T-cell (primary cell): ENCODE measurements around the gene PGAP3. TPM values are rescaled to one million over a fixed set of nuclear protein-coding genes. Genes with fewer than 3 reads are reported as not detected.

Experiments
- ATAC-seq, 4 experiments: fragments of 200-7000 bp in 3 of 4; fragments of 150-1000 bp in 1 of 4; cut with Tn5 transposase; replicated peaks in 1 of 4; 1 replicate in 3 of 4; 2 replicates in 1 of 4; pipeline ENCODE4 v1.10.0; 2021; ENCODE audit warnings: moderate library complexity in 3 of 4, mild to moderate bottlenecking in 2 of 4, moderate number of reproducible peaks in 1 of 4
- CTCF ChIA-PET, 2 donors: fragments of 300-600 bp; sonication (Branson Sonifier 250); formaldehyde crosslinking; loops; one replicate each; lab custom pipeline; 2022; ENCODE audit warnings: antibody characterized with exemption in 2 of 2; lab: Charles Lee
- POLR2A ChIA-PET, 2 donors: fragments of 300-600 bp; sonication (Branson Sonifier 250); formaldehyde crosslinking; loops; one replicate each; lab custom pipeline; 2022; ENCODE audit warnings: antibody characterized with exemption in 2 of 2; lab: Charles Lee
- DNase-seq, 35 experiments: peaks; one replicate each; pipeline versions ENCODE4 v3.0.0 to v3.0.0-alpha.2; 2013 to 2023
- H3K27ac ChIP-seq: one replicate; pipeline ENCODE4 v1.5.1; 2013; ENCODE audit warnings: low read length
- H3K27me3 ChIP-seq, 2 experiments: replicated peaks in 1 of 2; 1 replicate in 1 of 2; 2 replicates in 1 of 2; pipeline versions ENCODE4 v1.6.1 to v1.7.0; 2013; ENCODE audit warnings: low read length in 1 of 2, mixed read lengths in 1 of 2; ENCODE audit not compliant: control insufficient read depth in 2 of 2, insufficient read depth in 2 of 2; ENCODE audit errors: extremely low read depth in 1 of 2
- H3K36me3 ChIP-seq, 2 donors: 1 replicate in 1 of 2; 2 replicates in 1 of 2; pipeline versions ENCODE4 v1.6.1 to v1.7.0; 2013; ENCODE audit warnings: low read length in 1 of 2; ENCODE audit not compliant: control insufficient read depth in 2 of 2, insufficient read depth in 1 of 2; ENCODE audit errors: extremely low read depth in 1 of 2
- H3K4me1 ChIP-seq, 2 experiments: 1 replicate in 1 of 2; 2 replicates in 1 of 2; pipeline versions ENCODE4 v1.6.1 to v1.7.0; 2013; ENCODE audit warnings: low read length in 2 of 2, mixed read lengths in 1 of 2; ENCODE audit not compliant: insufficient read depth in 2 of 2, control insufficient read depth in 1 of 2; ENCODE audit errors: extremely low read depth in 1 of 2
- H3K4me3 ChIP-seq, 2 donors: 1 replicate in 1 of 2; 2 replicates in 1 of 2; pipeline versions ENCODE4 v1.5.1 to v1.7.0; 2013; ENCODE audit warnings: mild to moderate bottlenecking in 2 of 2, low read length in 1 of 2, moderate library complexity in 1 of 2; ENCODE audit not compliant: control insufficient read depth in 1 of 2; ENCODE audit errors: extremely low read depth in 1 of 2
- H3K9me3 ChIP-seq: 2 replicates; pipeline ENCODE4 v1.7.0; 2013
- H3K27ac Mint-ChIP-seq, 2 donors: one replicate each; pipeline ENCODE4 v1.8.0; 2020 to 2021; ENCODE audit warnings: mild to moderate bottlenecking in 2 of 2, mixed read lengths in 2 of 2
- H3K27me3 Mint-ChIP-seq, 2 donors: one replicate each; pipeline ENCODE4 v1.8.0; 2021 to 2022; ENCODE audit warnings: mixed read lengths in 2 of 2
- H3K36me3 Mint-ChIP-seq: one replicate; pipeline ENCODE4 v1.8.0; 2021; ENCODE audit warnings: mixed read lengths
- H3K4me1 Mint-ChIP-seq, 3 donors: one replicate each; pipeline ENCODE4 v1.8.0; 2020 to 2022; ENCODE audit warnings: mixed read lengths in 3 of 3, mild to moderate bottlenecking in 1 of 3
- H3K4me3 Mint-ChIP-seq, 3 donors: one replicate each; pipeline ENCODE4 v1.8.0; 2020 to 2022; ENCODE audit warnings: mild to moderate bottlenecking in 3 of 3, mixed read lengths in 3 of 3, moderate library complexity in 3 of 3
- H3K9me3 Mint-ChIP-seq, 3 donors: one replicate each; pipeline ENCODE4 v1.8.0; 2020 to 2022; ENCODE audit warnings: mixed read lengths in 3 of 3
- WGBS: methylation state at CpG from one replicate; pipeline ENCODE4 v1.1.5; 2013; ENCODE audit warnings: missing lambda C conversion rate; ENCODE audit not compliant: insufficient coverage; 5-methylcytosine and 5-hydroxymethylcytosine counted together
- total RNA-seq, 35 experiments: library from RNA in 6 of 35; stranded (reverse) in 6 of 35; fragments of 120-200 nt in 1 of 35; gene quantifications; one replicate each; pipeline versions ENCODE4 v1.2.1 to v1.2.4 and lab custom pipeline; 2013 to 2026

PGAP3 gene
- total RNA-seq, 5 donors from 2014 or later (not counting 1 experiment from before 2014, with no cell fraction given), result 27.9 to 34.3 (median 31.7) TPM

DNA sequence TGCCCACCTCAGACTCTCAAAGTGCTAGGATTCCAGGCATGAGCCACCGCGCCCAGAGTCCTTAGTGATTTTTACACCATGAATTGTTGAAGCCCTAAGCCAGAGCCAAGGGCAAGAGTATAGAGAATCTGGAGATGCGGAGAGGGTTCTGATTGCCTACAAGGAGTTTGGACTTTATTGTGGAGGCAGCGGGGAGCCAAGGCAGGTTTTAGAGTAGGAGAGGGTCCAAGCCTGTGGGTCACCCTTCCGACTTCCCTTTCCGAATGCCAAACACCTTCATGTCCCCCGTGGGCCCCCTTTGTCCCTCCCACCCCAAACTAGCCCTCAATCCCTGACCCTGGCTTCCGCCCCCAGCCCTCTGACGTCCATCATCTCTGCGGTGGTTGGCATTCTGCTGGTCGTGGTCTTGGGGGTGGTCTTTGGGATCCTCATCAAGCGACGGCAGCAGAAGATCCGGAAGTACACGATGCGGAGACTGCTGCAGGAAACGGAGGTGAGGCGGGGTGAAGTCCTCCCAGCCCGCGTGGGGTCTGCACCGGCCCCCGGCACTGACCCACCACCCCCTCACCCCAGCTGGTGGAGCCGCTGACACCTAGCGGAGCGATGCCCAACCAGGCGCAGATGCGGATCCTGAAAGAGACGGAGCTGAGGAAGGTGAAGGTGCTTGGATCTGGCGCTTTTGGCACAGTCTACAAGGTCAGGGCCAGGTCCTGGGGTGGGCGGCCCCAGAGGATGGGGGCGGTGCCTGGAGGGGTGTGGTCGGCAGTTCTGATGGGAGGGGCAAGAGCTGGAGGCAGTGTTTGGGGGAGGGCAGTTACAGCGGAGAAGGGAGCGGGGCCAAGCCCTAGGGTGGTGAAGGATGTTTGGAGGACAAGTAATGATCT is 35.4 kb upstream of the PGAP3 start:
- POLR2A ChIA-PET, result no interaction called here
- Mint-ChIP-seq H3K4me1 (peaks cover 0 to 3% (median 2%) of the 10 kb centered on the region in 3 donors), H3K27me3 (no peaks in the 10 kb centered on the region), H3K36me3 (peaks cover 3% of the 10 kb centered on the region), H3K9me3 (no peaks in the 10 kb centered on the region), H3K4me3 (no peak overlapping the region), H3K27ac (no peak overlapping the region)
- Histone ChIP-seq H3K4me1 (peaks cover 0 to 8% of the 10 kb centered on the region in 2 experiments), H3K27ac (no peak overlapping the region), H3K9me3 (no peaks in the 10 kb centered on the region), H3K27me3 (no peaks in the 10 kb centered on the region), H3K4me3 (no peak overlapping the region), H3K36me3 (peaks cover 7 to 10% of the 10 kb centered on the region in 2 donors)
- CTCF ChIA-PET, result no interaction called here
- 89% methylated on average over 12 of the region's 34 CpGs for WGBS
- DNase-seq (no peak), ATAC-seq (peak in 1 of 4 experiments; percentile 40)

DNA sequence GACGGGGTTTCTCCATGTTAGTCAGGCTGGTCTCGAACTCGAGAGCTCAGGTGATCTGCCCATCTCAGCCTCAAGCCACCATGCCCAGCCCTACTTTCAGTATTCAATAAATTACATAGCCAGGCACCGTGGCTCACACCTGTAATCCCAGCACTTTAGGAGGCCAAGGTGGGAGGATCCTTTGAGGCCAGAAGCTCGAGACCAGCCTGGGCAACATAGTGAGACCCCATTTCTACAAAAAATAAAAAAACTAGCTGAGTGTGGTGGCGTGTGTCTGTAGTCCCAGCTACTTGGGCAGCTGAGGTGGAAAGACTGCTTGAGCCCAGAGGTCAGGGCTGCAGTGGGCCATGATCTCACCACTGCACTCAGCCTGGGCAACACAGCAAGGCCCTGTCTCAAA is 34.2 kb upstream of the PGAP3 start:
- peaks cover 0 to 3% (median 0%) of the 10 kb centered on the region in 3 donors for H3K4me1 Mint-ChIP-seq
- CTCF ChIA-PET, result no interaction called here
- ATAC-seq (no peak), DNase-seq (no peak)
- no peak overlapping the region for H3K27ac Mint-ChIP-seq
- no peak overlapping the region for H3K27ac ChIP-seq
- POLR2A ChIA-PET, result no interaction called here
- 83% methylated on average over 2 of the region's 6 CpGs for WGBS
- H3K4me3 ChIP-seq, result no peak overlapping the region
- H3K27me3 Mint-ChIP-seq, result no peaks in the 10 kb centered on the region
- H3K4me1 ChIP-seq, result no peaks in the 10 kb centered on the region
- peaks cover under 1 to 6% of the 10 kb centered on the region in 2 donors for H3K36me3 ChIP-seq
- H3K4me3 Mint-ChIP-seq, result no peak overlapping the region
- no peaks in the 10 kb centered on the region for H3K9me3 Mint-ChIP-seq
- peaks cover 2% of the 10 kb centered on the region for H3K36me3 Mint-ChIP-seq
- no peaks in the 10 kb centered on the region for H3K27me3 ChIP-seq
- no peaks in the 10 kb centered on the region for H3K9me3 ChIP-seq

DNA sequence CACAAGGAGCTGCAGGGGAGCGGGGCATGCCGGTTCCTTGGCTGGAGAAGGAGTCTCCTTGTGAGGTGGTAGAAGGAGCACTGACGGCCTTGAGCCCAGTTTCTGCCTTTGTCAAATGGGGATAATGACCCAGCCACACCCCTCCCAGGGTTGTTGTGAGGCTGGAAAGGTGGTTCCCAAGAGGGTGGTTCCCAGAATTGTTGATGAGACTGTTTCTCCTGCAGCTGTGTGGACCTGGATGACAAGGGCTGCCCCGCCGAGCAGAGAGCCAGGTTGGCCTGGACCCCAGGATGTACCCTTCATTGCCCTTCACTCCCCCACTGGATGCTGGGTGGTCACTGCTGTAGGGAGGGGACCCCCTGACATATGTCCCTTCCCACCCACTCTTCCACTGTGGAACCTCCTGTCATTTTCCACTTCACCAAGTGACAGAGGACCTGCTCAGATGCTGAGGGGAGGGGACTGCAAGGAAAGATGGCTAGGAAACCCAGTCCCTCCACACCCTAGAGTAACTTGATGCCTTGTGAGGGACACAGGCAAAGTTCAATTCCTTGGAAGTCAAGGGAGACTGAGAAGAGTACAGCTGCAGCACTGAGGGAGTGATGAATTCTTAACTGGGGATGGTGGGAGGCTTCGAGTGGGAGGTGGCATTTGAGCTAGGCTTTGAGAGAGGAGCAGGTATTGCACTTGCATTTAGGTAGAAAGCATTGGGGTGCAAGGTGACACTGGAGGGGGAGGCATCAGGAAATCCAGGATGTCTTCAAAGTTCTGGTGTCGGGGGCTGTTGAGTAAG is 31.9 kb upstream of the PGAP3 start:
- Mint-ChIP-seq H3K36me3 (no peaks in the 10 kb centered on the region), H3K4me1 (no peaks in the 10 kb centered on the region), H3K4me3 (no peak overlapping the region), H3K9me3 (no peaks in the 10 kb centered on the region), H3K27ac (no peak overlapping the region), H3K27me3 (no peaks in the 10 kb centered on the region)
- H3K9me3 ChIP-seq, result no peaks in the 10 kb centered on the region
- ChIA-PET CTCF (no interaction called here), POLR2A (no interaction called here)
- WGBS, result 52% methylated on average over 2 of the region's 7 CpGs
- no peak overlapping the region for H3K4me3 ChIP-seq
- no peak overlapping the region for H3K27ac ChIP-seq
- DNase-seq (no peak), ATAC-seq (no peak)
- no peaks in the 10 kb centered on the region for H3K27me3 ChIP-seq
- H3K36me3 ChIP-seq, result no peaks in the 10 kb centered on the region
- H3K4me1 ChIP-seq, result no peaks in the 10 kb centered on the region

DNA sequence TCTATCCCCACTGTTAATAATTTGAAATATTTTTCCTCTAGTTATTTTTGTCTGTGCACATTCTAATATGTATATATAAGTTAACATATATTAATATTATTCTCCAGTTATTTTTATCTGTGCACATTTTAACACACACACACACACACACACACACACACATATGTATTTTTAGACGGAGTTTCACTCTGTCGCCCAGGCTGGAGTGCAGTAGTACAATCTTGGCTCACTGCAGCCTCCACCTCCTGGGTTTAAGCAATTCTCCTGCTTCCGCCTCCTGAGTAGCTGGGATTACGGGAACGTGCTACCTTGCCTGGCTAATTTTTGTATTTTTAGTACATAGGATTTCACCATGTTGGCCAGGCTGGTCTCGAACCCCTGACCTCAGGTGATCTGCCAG is 29.8 kb upstream of the PGAP3 start:
- ATAC-seq (no peak), DNase-seq (no peak)
- H3K27me3 ChIP-seq, result no peaks in the 10 kb centered on the region
- H3K9me3 Mint-ChIP-seq, result no peaks in the 10 kb centered on the region
- no peak overlapping the region for H3K4me3 ChIP-seq
- 100% methylated on average over 3 of the region's 6 CpGs for WGBS
- H3K27me3 Mint-ChIP-seq, result no peaks in the 10 kb centered on the region
- no peaks in the 10 kb centered on the region for H3K4me1 ChIP-seq
- H3K9me3 ChIP-seq, result no peaks in the 10 kb centered on the region
- POLR2A ChIA-PET, result no interaction called here
- no peaks in the 10 kb centered on the region for H3K36me3 ChIP-seq
- H3K27ac Mint-ChIP-seq, result no peak overlapping the region
- no peaks in the 10 kb centered on the region for H3K36me3 Mint-ChIP-seq
- H3K4me3 Mint-ChIP-seq, result no peak overlapping the region
- H3K4me1 Mint-ChIP-seq, result no peaks in the 10 kb centered on the region
- CTCF ChIA-PET, result no interaction called here
- no peak overlapping the region for H3K27ac ChIP-seq

DNA sequence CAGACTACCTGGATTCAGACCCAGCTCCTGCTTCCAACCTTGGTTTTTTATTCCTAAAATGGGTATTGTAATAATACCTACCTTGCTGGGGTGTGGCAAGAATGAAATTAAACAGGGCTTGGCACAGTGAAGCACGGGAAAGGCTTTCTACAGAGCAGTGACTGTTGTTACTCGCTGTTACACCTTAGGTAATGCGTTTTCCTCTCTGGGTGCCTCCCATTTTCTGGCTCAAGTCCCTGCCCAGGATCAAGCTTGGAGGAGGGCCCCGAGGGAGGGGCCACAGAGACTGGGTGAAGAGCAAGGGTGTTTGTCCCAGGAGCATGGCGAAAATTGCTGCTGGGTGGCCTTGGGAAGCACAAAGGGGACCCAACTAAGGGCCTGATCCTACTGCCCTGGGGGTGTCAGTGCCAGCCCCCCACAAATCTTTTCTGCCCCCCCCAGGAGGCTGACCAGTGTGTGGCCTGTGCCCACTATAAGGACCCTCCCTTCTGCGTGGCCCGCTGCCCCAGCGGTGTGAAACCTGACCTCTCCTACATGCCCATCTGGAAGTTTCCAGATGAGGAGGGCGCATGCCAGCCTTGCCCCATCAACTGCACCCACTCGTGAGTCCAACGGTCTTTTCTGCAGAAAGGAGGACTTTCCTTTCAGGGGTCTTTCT is 29.2 kb upstream of the PGAP3 start:
- no peaks in the 10 kb centered on the region for H3K27me3 Mint-ChIP-seq
- Histone ChIP-seq H3K9me3 (no peaks in the 10 kb centered on the region), H3K4me3 (no peak overlapping the region), H3K36me3 (no peaks in the 10 kb centered on the region), H3K4me1 (no peaks in the 10 kb centered on the region), H3K27ac (no peak overlapping the region), H3K27me3 (no peaks in the 10 kb centered on the region)
- ChIA-PET CTCF (no interaction called here), POLR2A (no interaction called here)
- no peaks in the 10 kb centered on the region for H3K4me1 Mint-ChIP-seq
- H3K36me3 Mint-ChIP-seq, result no peaks in the 10 kb centered on the region
- DNase-seq (no peak), ATAC-seq (no peak)
- no peak overlapping the region for H3K4me3 Mint-ChIP-seq
- no peaks in the 10 kb centered on the region for H3K9me3 Mint-ChIP-seq
- H3K27ac Mint-ChIP-seq, result no peak overlapping the region
- 94% methylated on average over 8 of the region's 11 CpGs for WGBS

- Histone ChIP-seq H3K9me3 (no peaks in the 10 kb centered on the region), H3K4me3 (no peak overlapping the region), H3K27ac (no peak overlapping the region), H3K4me1 (no peaks in the 10 kb centered on the region), H3K27me3 (no peaks in the 10 kb centered on the region), H3K36me3 (no peaks in the 10 kb centered on the region)
- H3K4me3 Mint-ChIP-seq, result no peak overlapping the region
- POLR2A ChIA-PET, result no interaction called here
- CTCF ChIA-PET, result no interaction called here
- H3K27ac Mint-ChIP-seq, result no peak overlapping the region
- H3K9me3 Mint-ChIP-seq, result no peaks in the 10 kb centered on the region
- ATAC-seq (no peak), DNase-seq (no peak)
- no peaks in the 10 kb centered on the region for H3K27me3 Mint-ChIP-seq
- 96% methylated on average over 8 of the region's 15 CpGs for WGBS
- H3K36me3 Mint-ChIP-seq, result no peaks in the 10 kb centered on the region
- H3K4me1 Mint-ChIP-seq, result no peaks in the 10 kb centered on the region
These were observed 28.4 kb upstream of the PGAP3 start for GRCh38 chr17:39716073-39716818.
